HG03432 (cell line): Measurements from ENCODE around the gene CD79A.
A peak's percentile ranks its signal among the peaks of the same experiment; 100 is the strongest.
"Not testable (repeated sequence)": the region's sequence is repeated elsewhere in the genome, so short reads cannot be mapped to it uniquely, and the experiment has no call there.

ENCODE experiments used
- ATAC-seq: cut with Tn5 transposase; IDR thresholded peaks from one replicate; pipeline ENCODE4 v1.9.1; 2021; ENCODE audit warnings: mild to moderate bottlenecking, moderate library complexity; ENCODE audit not compliant: unreplicated experiment

The CD79A gene

GRCh38 chr19:41862445-41862986, 14.6 kb upstream of the CD79A start:
- no peak for ATAC-seq

GRCh38 chr19:41863209-41863931, 13.7 kb upstream of the CD79A start:
- ATAC-seq = no peak

GRCh38 chr19:41864374-41864773, 12.7 kb upstream of the CD79A start:
- ATAC-seq = no peak

- no peak for ATAC-seq
Measured at GRCh38 chr19:41866284-41866683, 10.8 kb upstream of the CD79A start.

- ATAC-seq = no peak
Measured at GRCh38 chr19:41868120-41868988, 8.7 kb upstream of the CD79A start.

GRCh38 chr19:41868989-41869300, 8.1 kb upstream of the CD79A start:
- ATAC-seq = no peak

GRCh38 chr19:41869374-41869955, 7.6 kb upstream of the CD79A start:
- no peak for ATAC-seq

GRCh38 chr19:41870401-41870873, 6.6 kb upstream of the CD79A start:
- no peak for ATAC-seq

GRCh38 chr19:41871573-41872383, 5.3 kb upstream of the CD79A start:
- ATAC-seq = peak; percentile 49

GRCh38 chr19:41872384-41872774, 4.7 kb upstream of the CD79A start:
- no peak for ATAC-seq

- no peak for ATAC-seq
Measured at GRCh38 chr19:41872775-41873647, 4.1 kb upstream of the CD79A start.

GRCh38 chr19:41875973-41876372, 1.1 kb upstream of the CD79A start:
- not testable (repeated sequence) for ATAC-seq

- ATAC-seq = no peak
Measured at GRCh38 chr19:41877916-41878905, 1.1 kb downstream of the CD79A start.

GRCh38 chr19:41879080-41879479, 2.0 kb downstream of the CD79A start:
- ATAC-seq = no peak

- ATAC-seq = no peak
Measured at GRCh38 chr19:41879670-41880328, 2.7 kb downstream of the CD79A start.

GRCh38 chr19:41880329-41880708, 3.2 kb downstream of the CD79A start:
- ATAC-seq = no peak

- ATAC-seq = no peak
Measured at GRCh38 chr19:41882568-41883462, 5.7 kb downstream of the CD79A start, which contains the start of gene ARHGEF1. ARHGEF1 (plus strand) TSS chr19:41883184; CDS start chr19:41888083, 4,899 bp downstream.
